H1 (cell line): Measurements from ENCODE around the gene IQSEC3. TPM values are rescaled to one million over a fixed set of nuclear protein-coding genes. Genes with fewer than 3 reads are reported as not detected.

Source experiments
- RNF2 ChIP-seq: fragments of 200-900, 300-1000 bp; sonication (generic); IDR thresholded peaks from 2 replicates; pipeline ENCODE4 v1.7.1; 2016; ENCODE audit warnings: borderline replicate concordance, low read depth, mild to moderate bottlenecking, antibody characterized with exemption, low read length; ENCODE audit not compliant: poor library complexity, severe bottlenecking; ENCODE audit errors: missing control alignments
- polyA plus RNA-seq, 7 experiments: library from polyadenylated mRNA; depleted of rRNA in 3 of 7; stranded (reverse) in 5 of 7; unstranded in 2 of 7; fragments of >200 nt in 5 of 7; fragments of 200-250 nt in 2 of 7; gene quantifications; 1 replicate in 5 of 7; 2 replicates in 1 of 7; 4 replicates in 1 of 7; pipeline versions ENCODE4 v1.2.1 to v1.2.3, GENCODE V29; 2011 to 2013; ENCODE audit warnings: missing spikeins in 2 of 7, mixed read lengths in 2 of 7
- total RNA-seq: library from RNA; stranded (reverse); fragmentation: NEBNext Ultra II Directional; extraction: Animal tissue kit (Norgen Biotek cat#: 25700); gene quantifications from 2 replicates; pipeline ENCODE4 v1.2.1, GENCODE V29; 2021

IQSEC3 gene
- total and polyA plus RNA-seq, 2 of the 8 experiments (the other 6 are each of a cell fraction or from before 2014, with no cell fraction given): 1.2 to 3.1 TPM

- no peak for TF ChIP-seq RNF2
Measured at GRCh38 chr12:129001-129400, 62.4 kb downstream of the IQSEC3 start (continued).
